SK-N-SH (cell line): ENCODE measurements around the gene EIF3F.

Experiments
- MAX ChIP-seq: IDR thresholded peaks from 2 replicates; pipeline ENCODE4 v1.4.0; 2012; ENCODE audit warnings: low read depth
- POLR2AphosphoS5 ChIP-seq: IDR thresholded peaks from 2 replicates; pipeline ENCODE4 v1.6.1; 2012; ENCODE audit warnings: low read depth, low read length

GRCh38 chr11:7969756-7970646, 17.1 kb upstream of the EIF3F start:
- no peak for TF ChIP-seq MAX
- TF ChIP-seq POLR2AphosphoS5 = no peak
